Measurements from ENCODE around the gene CCDC24. TPM values are rescaled to one million over a fixed set of nuclear protein-coding genes. Genes with fewer than 3 reads are reported as not detected.

CCDC24 gene
- total RNA-seq, 1 experiment from 2014 or later = 5.2 TPM

DNA sequence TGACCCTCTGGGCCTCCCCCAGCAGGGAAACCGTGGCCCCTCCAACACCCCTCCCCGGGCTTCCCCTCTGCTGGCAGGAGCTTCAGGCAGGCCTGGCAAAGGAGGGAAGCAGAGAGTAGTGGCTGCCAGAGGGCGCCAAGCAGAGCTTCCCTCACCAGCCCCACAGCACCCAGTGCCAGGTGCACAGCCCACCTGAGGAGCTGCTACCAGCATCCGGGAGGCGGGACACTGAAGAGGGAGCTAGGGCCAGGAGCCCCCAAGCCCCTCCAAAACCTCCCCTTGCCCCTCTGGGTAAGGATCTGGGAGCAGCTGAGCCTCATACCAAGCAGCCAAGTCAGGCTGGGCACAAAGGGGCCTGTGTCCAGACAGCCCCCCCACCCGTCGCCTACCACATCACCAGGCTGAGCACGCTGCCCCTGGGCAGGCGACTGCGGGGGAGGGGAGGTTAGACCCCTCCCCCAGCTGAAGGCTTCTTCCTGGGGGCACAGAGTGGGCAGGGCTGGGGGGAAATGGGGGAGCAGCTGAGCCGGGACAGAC, 19.6 kb downstream of the CCDC24 start:
- in situ Hi-C loops (cut with HindIII; ENCODE audit: low pct_unique_long_range_greater_than_20kb, low sequenced_read_pairs) = no loop called here
- DNase-seq (ENCODE audit: low read depth, low spot score) = no peak

DNA sequence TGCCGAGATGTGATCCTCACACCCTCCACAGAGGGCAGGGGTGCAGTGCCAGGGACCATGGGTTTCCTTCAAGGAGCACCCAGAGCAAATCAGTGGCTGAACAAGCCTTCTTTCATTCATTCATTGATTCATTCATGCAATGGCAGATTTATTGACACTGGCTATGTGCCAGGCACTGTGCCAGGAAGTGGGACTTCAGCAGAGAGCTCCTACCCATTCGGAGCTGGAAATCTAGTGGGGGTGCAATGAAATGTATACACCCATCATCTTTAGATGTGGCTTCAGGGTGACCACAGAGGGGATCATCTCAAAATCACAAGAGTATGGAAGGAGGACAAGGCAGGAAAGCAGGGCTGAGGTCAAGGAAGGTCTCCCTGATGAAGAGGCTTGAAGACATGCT, 21.0 kb downstream of the CCDC24 start:
- in situ Hi-C loops (cut with HindIII; ENCODE audit: low pct_unique_long_range_greater_than_20kb, low sequenced_read_pairs) = no loop called here
- peak; percentile 14 for DNase-seq (ENCODE audit: low read depth, low spot score)

DNA sequence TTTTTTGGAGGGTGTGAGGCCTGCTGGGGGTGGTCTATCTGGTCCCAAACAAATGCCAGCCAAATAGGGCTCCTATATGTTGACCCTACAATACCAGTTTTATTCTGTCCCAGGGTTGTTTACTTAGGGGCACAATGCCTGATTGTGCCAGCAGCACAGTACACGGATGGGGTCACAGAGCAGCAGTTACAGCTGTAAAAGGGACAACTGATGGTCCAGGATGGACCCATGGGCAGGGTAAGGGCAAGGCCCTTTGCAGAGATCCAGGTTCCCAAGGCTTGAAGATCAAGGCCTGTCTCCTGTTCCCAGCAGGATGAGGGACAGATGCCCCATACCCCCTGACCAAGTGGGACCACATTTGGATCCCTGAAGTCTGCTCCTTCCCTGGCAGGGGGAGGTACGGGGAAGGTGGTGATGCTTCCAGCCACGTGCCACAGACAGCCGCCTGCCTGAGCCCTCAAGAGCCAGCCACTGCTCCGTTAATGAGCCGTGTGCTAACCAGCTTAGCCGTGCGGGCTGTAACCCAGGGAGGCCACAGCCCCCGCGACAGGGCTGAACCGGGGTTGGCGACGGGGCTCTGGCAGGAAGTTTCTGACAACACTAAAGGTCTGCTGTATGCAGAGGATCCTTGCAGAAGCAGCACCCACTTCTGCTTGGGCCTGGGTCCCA, 21.7 kb downstream of the CCDC24 start:
- in situ Hi-C loops (cut with HindIII; ENCODE audit: low pct_unique_long_range_greater_than_20kb, low sequenced_read_pairs) = no loop called here
- DNase-seq (ENCODE audit: low read depth, low spot score) = no peak

DNA sequence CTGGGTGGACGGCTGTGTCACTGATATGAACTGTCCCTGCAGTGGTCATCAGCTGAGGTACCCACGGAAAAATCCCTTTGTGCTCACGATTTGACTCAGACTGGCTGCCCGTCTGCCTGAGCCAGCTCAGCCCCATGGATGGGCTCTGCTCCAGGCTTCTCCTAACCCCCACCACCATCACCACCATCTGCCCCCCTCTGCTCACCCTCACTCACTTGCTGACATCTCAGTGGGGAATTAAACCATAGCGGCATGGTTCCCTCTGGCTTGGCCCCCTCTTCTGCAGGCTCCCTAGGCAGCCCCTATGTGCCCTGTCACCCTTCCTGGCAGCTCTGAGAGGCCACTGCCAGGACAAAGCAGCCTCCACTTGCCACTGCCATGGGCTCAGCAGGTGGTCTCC, 22.6 kb downstream of the CCDC24 start:
- no peak for DNase-seq (ENCODE audit: low read depth, low spot score)
- in situ Hi-C loops (cut with HindIII; ENCODE audit: low pct_unique_long_range_greater_than_20kb, low sequenced_read_pairs) = no loop called here

DNA sequence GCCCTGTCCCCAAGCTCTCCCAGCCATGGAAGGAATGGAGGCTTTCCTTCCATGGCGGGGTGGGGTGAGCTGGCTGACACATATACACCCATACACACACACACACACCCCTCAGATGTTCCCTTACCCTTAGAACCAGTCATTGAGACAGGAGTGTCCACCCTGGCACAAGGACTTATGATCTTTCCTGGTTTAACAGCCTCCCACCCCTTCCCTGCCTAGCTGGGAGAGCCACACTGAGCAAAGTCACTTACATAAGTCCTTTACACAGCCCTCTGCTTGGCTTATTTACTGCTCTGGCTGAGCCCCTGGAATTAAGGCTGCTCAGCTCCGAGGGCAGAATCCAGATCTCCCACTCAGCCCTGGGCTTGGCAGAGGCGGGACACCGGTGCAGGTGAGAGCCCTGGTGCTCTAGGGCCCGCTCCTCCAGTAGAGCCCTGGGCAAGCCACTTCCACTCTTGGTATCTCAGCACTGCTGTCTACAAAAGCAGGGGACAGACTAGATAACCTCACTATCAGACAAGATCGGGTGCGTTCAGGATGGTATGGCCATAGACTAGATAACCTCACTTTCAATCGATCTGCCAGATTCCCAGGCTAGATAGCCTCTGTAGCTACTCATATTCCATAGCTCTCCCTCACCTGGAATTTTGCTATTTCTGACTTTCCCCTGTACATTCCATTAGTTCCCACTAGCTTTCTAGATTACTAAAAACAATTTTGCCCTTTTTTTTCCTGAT, 23.1 kb downstream of the CCDC24 start:
- no peak for DNase-seq (ENCODE audit: low read depth, low spot score)
- in situ Hi-C loops (cut with HindIII; ENCODE audit: low pct_unique_long_range_greater_than_20kb, low sequenced_read_pairs) = no loop called here

DNA sequence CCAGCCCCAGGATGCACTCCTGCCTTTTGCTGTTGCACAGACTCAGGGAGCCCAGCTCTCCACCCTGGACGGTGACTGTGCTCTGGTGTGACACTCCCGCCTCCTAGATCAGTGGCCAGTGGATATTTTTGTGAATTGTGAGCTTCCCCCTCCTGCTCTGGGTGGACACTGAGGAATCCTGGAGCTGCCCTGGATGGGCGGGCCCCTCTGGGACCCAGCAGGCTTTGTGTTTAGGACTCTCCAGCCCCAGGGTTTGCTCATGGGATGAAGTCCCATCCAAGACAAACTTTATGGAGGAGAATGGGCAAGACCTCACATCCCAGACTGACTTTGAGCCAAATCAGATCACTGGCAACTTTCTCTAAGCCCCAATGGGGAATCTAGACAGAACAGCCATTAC, 23.8 kb downstream of the CCDC24 start:
- in situ Hi-C loops (cut with HindIII; ENCODE audit: low pct_unique_long_range_greater_than_20kb, low sequenced_read_pairs) = no loop called here
- no peak for DNase-seq (ENCODE audit: low read depth, low spot score)

DNA sequence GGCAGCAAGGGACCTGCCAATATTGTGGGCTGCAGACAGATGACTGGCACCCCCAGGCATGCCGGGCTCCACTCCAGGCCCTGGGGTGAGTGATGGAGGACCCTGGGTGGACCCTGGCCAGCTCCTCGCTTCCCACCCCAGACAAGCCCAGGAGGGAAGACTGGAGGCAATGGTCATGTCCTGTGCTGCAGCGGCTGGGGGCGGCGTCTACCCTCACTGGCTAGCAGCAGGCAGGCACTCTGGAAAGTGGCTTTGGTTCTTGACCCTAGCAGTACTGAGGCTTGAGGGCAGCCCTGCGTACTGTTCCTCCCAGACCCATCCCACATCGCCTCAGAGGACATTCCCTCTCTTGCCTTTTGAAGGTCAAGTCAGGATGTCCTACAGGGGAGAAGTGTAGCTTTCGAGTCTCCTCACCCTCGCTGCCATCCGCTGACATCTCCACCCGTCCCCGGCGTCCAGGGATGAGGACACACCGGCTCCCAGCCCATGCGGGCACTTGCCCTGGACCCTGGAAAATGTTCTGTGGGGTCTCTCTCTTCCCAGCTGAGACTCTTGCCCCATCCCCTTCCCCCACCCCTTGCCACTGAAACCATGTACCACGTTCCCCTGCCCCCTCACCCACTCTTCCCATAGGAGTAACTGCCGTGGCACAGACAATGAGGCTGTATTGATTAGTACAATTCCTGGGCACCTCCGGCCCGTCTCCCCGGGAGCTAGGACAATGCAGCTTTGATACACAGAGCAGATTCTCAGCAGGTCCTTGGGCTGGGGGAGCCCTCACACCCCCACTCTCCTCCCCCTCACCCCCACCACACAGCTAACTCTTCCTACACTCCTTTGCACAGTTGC, 24.9 kb downstream of the CCDC24 start:
- in situ Hi-C loops (cut with HindIII; ENCODE audit: low pct_unique_long_range_greater_than_20kb, low sequenced_read_pairs) = no loop called here
- no peak for DNase-seq (ENCODE audit: low read depth, low spot score)

DNA sequence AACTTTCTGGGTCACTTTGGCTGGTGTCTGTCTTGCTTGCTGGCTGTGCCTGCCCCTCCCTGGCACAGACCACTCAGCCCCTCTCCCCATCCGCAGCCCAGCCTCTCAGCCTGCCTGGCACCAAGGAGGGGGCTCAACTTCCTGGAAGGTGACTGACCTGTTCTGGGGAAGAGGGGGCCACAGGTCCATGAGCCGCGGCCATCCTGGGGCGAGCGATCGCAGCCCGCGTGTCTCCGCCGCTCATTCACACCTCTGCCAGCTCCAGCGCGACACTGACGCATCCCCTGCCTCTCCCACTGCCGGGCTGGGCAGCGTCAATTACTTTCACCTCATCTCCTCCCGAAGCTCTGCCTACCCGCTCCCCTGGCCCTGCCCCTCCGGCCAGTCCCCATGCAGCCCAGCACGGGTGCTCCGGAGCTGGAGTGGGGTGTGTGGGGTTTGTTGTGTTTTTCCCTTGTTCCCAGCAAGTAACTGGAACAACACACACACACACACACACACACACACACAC, 25.5 kb downstream of the CCDC24 start:
- in situ Hi-C loops (cut with HindIII; ENCODE audit: low pct_unique_long_range_greater_than_20kb, low sequenced_read_pairs) = no loop called here
- DNase-seq (ENCODE audit: low read depth, low spot score) = no peak

DNA sequence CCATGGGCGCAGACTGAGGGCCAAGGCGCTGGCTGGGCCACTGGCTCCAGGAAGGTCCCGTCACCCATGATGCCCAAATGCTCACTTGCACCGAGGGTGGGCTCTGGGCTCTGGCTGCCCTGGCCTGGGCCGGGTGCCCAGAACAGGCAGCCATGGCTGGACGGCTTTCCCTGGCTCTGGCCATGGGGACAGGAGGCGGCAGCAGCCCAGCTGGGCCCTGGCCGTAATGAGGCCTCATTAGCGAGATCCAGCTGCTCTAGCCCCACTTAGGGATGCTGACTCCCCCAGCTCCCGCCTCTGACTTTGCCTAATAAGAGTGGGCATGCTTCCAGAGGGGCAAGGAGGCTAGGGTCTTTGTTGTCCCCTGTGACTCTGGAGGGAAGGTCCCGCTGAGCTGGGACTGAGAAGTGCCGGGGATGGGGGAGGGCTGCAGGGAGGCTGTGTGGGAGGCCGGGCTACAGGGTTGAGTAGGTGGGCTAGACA, 28.1 kb downstream of the CCDC24 start:
- in situ Hi-C loops (cut with HindIII; ENCODE audit: low pct_unique_long_range_greater_than_20kb, low sequenced_read_pairs) = no loop called here
- DNase-seq (ENCODE audit: low read depth, low spot score) = no peak

DNA sequence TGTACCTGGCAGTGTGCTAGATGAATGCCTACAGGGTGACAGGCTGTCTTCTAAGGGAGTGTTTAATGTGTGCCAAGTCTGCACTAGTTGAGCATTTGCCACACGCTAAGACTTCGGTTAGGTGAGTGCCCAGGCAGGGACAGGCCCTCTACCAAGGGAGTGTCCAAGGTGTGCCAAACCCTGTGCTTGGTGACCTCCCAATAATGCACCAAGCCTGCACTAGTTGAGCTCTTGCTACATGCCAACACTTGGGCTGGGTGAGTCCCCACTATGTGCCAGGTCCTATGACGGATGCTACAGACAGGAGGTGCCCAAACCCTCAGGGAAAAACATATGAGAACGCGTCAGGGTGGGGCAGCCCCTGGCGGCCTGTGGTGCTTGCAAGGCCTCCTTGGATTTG, 29.1 kb downstream of the CCDC24 start:
- no peak for DNase-seq (ENCODE audit: low read depth, low spot score)
- in situ Hi-C loops (cut with HindIII; ENCODE audit: low pct_unique_long_range_greater_than_20kb, low sequenced_read_pairs) = no loop called here

DNA sequence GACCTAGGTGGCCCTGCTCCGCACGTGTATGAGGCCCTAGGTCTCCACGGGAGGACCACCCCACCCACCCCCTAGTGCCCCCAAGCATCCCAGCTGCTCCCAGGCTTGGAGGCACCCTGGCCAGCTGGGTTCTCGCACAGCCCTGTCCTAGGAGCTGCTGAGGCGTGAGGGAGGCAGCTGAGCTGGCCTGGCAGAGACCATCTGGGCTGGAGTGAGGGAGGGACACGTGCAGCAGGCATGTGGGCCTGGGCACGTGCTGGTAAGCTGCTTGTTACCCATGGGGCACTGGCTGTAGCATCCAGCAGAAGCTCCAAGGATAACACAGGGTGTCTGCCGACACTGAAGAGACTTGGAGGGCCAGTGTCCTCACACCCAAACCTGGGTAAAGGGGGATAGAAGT, 29.8 kb downstream of the CCDC24 start:
- no peak for DNase-seq (ENCODE audit: low read depth, low spot score)
- in situ Hi-C loops (cut with HindIII; ENCODE audit: low pct_unique_long_range_greater_than_20kb, low sequenced_read_pairs) = no loop called here

DNA sequence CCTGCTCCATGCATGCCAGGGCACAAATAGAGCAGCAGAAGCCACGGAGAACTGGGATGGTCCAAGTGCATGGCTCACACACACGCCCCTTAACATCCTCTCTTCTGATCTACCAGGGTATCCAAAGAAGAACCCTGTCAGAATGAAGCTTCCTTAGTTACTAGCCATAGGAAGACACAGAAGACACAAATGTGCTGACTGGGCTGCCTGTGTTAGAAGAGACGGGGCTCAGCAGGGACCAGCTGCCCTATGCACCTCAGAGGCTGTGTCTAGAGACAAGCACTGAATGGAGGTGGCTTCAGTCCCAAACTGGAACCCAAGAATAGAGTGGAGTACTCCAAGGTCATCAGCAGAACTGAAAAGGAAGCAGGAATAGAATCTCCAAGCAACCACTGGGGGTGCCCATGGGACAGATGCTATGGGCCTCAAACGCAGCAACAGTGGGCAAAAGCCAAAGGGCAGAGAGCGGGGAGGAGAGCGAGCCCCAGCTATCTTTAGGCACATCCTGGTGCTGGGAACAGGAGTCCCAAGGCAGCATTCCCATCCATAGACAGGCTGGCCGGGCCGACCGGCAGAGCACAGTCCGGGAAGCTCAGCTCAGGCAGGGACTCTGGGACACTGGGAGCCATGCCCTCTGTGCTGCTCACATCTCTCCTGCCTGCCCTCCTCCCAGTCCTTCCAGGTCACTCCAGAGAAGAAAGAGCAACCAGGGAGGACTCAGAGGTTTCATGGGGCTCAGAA, 30.4 kb downstream of the CCDC24 start:
- DNase-seq (ENCODE audit: low read depth, low spot score) = peak; percentile 10
- in situ Hi-C loops (cut with HindIII; ENCODE audit: low pct_unique_long_range_greater_than_20kb, low sequenced_read_pairs) = no loop called here

DNA sequence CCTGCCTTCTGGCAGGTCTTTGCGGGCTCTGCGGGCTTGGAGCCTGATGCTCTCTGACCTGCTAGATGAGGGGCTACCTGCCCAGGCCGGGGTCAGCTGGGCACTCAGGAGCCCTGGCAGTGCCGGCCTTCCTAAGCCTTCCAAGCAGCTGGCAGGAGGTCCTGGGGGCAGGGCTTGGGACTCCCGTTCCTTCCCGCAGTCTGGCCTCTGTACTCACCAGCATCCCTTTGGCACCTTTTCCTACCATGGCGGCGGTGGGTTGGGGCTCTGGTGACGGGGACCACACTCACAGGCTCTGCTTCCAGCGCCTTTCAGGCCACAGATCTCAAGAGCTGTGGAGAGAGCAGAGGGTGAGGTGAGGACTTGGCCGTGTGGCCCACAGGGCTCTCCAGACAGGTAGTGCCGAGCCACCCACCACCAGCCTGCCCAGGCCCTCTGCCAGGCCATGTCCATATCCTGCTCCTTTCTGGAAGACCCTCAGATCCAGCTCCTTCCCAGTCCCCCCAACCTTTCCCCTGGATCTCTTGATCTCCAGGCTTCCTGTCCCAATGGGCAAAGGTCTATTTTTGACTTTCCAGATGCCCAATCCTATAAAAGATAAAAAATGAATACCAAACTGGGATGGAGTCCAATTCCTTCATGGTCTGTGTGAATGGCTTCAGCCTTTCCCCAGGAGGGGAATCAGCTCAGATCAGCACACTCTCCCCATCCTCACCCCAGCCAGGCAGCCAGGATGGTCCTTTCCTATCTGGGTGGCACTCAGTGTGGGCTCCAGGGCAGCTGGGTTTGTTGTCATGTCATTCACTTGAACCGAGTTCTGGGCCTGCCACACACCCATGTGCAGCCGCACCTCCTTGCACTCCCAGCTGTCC, 32.9 kb downstream of the CCDC24 start:
- in situ Hi-C loops (cut with HindIII; ENCODE audit: low pct_unique_long_range_greater_than_20kb, low sequenced_read_pairs) = no loop called here
- no peak for DNase-seq (ENCODE audit: low read depth, low spot score)

DNA sequence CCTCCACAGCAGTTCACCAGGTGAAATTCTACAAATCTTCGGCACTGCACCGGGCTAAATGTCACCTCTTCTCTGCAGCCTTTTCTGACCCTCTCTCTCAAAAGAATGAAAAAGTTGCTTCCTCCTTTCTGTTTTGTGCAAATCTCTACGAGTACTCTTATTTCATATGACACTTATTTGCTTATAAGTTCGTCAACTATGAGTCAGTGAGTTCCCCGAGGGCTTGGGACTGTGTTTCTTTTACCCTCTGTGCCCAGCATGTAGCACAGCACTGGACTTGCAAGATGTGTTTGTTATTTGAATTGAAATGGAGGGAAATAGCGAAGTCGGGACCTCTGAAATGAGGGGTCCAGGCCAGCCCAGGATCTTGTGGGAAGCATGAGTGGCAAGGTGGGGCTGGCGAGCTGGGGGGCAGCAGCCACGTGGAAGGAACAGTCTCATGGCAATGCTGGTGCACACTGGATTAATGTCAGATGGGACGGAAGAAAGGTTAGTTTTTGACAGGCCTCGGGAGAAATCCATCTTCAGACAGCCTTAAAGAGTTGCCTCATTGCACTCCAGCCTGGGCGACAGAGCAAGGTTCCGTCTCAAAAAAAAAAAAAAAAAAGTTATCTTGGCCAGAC, 33.6 kb downstream of the CCDC24 start:
- in situ Hi-C loops (cut with HindIII; ENCODE audit: low pct_unique_long_range_greater_than_20kb, low sequenced_read_pairs) = no loop called here
- no peak for DNase-seq (ENCODE audit: low read depth, low spot score)

DNA sequence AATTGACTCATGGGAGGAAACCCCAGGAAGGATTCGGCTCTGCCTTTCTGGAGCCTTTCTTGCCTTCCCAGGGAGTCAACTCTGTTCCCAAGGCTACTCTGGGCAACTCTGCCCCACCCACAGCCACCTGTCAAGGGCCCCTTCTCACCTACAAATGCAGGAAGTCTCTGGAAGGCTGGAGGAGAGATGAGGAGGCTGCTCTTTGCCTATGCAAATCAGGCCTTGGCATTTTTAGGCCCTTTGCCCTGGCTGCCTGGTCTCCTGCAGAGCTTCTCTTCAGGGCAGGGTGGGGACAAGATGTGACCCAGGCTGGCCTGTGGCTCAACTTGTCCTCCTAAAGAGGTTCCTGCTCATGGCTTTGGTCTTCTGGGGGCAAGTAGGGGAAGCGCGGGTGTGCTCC, 34.4 kb downstream of the CCDC24 start:
- no peak for DNase-seq (ENCODE audit: low read depth, low spot score)
- in situ Hi-C loops (cut with HindIII; ENCODE audit: low pct_unique_long_range_greater_than_20kb, low sequenced_read_pairs) = no loop called here

DNA sequence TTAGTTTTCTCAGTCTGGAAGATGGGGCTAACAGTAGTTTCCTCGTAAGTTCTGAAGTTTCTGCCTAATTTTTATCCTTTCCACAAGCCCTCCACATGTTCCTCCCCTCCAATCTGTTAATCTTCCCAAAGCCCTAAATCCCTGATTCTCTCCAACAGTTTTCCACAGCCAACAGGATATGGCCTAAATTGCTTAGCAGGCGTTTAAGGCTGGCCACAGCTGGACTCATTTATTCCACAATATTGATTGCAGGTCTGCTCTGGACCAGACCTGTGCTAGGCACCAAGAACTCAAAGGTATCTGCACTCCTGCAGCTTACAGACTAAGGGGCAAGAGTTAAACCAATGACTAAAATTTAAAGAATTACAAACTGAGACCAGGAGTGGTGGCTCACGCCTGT, 35.9 kb downstream of the CCDC24 start:
- in situ Hi-C loops (cut with HindIII; ENCODE audit: low pct_unique_long_range_greater_than_20kb, low sequenced_read_pairs) = no loop called here
- no peak for DNase-seq (ENCODE audit: low read depth, low spot score)
